ENCODE data around the gene SLC6A5. TPM values are rescaled to one million over a fixed set of nuclear protein-coding genes. Genes with fewer than 3 reads are reported as not detected.

The SLC6A5 gene
- total and polyA plus RNA-seq, 2 of the 8 experiments (the other 6 are each of a cell fraction or from before 2014, with no cell fraction given) = not detected

GRCh38 chr11:20661445-20661844 lies 62.0 kb downstream of the SLC6A5 start (continued):
- no peak for TF ChIP-seq CHD7 (IDR thresholded peaks at IDR 0.05; ENCODE audit: insufficient replicate concordance, low read length)
- no peak for TF ChIP-seq HDAC6 (IDR thresholded peaks at IDR 0.05; ENCODE audit: low read depth, low read length)
- TF ChIP-seq BACH1 (IDR thresholded peaks at IDR 0.05; ENCODE audit: low read length) = no peak
